Cardiac muscle cell (in vitro differentiated cells and primary cell): Measurements from ENCODE around the gene ITPKB. TPM values are rescaled to one million over a fixed set of nuclear protein-coding genes. Genes with fewer than 3 reads are reported as not detected.

Experiments
- DNase-seq, 2 donors: peaks; one replicate each; pipeline versions ENCODE4 v3.0.0 to v3.0.0-alpha.2; 2010 to 2017; ENCODE audit warnings: low read depth in 1 of 2, low spot score in 1 of 2
- H3K27ac ChIP-seq: fragments of 200-600 bp; sonication (generic); 2 replicates; pipeline ENCODE4 v1.5.1; 2016
- H3K27me3 ChIP-seq: fragments of 200-600 bp; sonication (generic); 2 replicates; pipeline ENCODE4 v1.6.0; 2016; ENCODE audit warnings: control low read depth
- H3K36me3 ChIP-seq: fragments of 200-600 bp; sonication (generic); 2 replicates; pipeline ENCODE4 v1.5.1; 2016; ENCODE audit warnings: control low read depth
- H3K4me1 ChIP-seq: fragments of 200-600 bp; sonication (generic); 2 replicates; pipeline ENCODE4 v1.8.1; 2017; ENCODE audit warnings: low read depth, mild to moderate bottlenecking, mixed run types
- H3K4me3 ChIP-seq: fragments of 200-600 bp; sonication (generic); 2 replicates; pipeline ENCODE4 v1.5.1; 2016; ENCODE audit warnings: mild to moderate bottlenecking
- H3K9me3 ChIP-seq: fragments of 200-600 bp; sonication (generic); 2 replicates; pipeline ENCODE4 v1.5.1; 2017; ENCODE audit warnings: low read depth, mild to moderate bottlenecking, control low read depth
- polyA plus RNA-seq: library from polyadenylated mRNA; unstranded; fragments of >200 nt; fragmentation: Nextera tagmentation; extraction: Ambion mirVana; gene quantifications from 2 replicates; pipeline ENCODE4 v1.2.1, GENCODE V29; 2016
- total RNA-seq: library from RNA; depleted of rRNA; stranded (reverse); fragments of >200 nt; gene quantifications from 2 replicates; pipeline ENCODE4 v1.2.3, GENCODE V29; 2016
- TF ChIP-seq, protein P1 (sequence below): IDR thresholded peaks from 2 replicates; pipeline ENCODE4 v1.5.1; 2012; ENCODE audit warnings: low read depth, mild to moderate bottlenecking, low read length

ITPKB gene
- total and polyA plus RNA-seq, 2 experiments from 2014 or later = 3.8 to 12.0 TPM

DNA sequence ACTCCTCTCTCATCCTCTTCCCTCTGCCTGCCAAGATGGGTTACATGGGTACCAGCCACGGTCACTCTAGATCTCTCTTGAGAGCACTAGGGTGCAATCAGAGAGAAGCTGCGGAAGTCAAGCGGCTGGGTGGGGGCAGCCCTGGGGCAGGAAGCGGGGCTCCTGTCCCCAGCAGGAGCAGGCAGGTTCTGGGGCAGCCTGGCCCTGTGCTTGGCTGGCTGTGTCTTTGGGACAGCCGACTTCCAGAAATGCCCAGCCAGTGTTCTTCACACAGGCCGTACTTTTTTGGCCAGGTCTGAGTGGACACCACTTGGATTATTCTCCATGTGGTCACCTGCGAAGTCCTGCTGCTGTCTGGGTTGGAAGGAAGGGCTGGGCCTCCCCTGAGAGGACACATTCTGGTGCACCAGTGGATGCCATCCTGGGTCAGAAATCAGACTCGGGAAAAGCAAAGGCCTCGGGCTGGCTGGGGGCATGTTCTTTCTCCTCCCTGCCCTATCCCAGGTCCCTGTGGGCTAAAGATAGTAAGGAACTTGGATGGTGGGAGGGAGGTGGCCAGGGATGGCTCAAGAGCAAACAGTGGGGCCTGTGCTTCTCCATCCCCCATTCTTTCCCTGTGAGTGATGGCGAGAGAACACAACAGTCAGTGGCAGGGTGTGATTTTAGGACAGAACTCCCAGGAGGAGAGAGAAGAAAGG lies 93.7 kb downstream of the ITPKB start:
- H3K27me3 ChIP-seq = no peaks in the 10 kb centered on the region
- DNase-seq = no peak
- peaks cover 22% of the 10 kb centered on the region for H3K4me1 ChIP-seq
- no peaks in the 10 kb centered on the region for H3K9me3 ChIP-seq
- no peak overlapping the region for H3K4me3 ChIP-seq
- H3K36me3 ChIP-seq = no peaks in the 10 kb centered on the region
- no peak overlapping the region for H3K27ac ChIP-seq
- TF ChIP-seq, protein P1, sequence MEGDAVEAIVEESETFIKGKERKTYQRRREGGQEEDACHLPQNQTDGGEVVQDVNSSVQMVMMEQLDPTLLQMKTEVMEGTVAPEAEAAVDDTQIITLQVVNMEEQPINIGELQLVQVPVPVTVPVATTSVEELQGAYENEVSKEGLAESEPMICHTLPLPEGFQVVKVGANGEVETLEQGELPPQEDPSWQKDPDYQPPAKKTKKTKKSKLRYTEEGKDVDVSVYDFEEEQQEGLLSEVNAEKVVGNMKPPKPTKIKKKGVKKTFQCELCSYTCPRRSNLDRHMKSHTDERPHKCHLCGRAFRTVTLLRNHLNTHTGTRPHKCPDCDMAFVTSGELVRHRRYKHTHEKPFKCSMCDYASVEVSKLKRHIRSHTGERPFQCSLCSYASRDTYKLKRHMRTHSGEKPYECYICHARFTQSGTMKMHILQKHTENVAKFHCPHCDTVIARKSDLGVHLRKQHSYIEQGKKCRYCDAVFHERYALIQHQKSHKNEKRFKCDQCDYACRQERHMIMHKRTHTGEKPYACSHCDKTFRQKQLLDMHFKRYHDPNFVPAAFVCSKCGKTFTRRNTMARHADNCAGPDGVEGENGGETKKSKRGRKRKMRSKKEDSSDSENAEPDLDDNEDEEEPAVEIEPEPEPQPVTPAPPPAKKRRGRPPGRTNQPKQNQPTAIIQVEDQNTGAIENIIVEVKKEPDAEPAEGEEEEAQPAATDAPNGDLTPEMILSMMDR = no peak

DNA sequence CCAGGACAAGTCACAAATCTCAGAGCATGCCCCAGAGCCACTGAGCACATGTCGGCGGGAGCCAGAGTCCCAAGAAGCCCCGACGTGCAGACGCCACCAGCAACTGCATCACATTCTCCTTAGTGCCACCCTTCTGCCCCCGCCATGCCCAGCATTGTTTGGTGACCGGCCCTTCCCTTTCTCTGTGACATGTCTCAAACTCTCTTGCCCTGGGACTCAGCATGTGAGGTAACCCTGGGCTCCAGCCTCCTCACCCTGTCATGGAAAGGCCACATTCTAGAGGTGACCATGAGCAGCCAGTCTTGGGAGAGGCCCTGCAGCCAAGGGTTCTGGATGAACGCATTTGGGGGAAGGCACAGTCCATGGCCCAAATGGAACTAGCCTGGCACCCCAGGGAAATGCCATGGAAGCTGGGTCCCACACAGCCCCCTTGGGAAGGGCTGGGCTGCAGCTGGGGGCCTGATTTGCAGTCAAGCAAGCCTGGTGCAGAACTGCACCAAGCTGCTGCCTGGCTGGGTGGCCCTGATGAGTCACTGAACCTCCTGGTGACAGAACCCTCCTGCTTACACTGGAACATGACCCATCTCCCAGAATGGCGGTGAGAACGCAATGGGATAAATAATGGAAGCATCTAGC lies 94.4 kb downstream of the ITPKB start:
- Histone ChIP-seq H3K36me3 (no peaks in the 10 kb centered on the region), H3K9me3 (no peaks in the 10 kb centered on the region), H3K4me1 (peaks cover 14% of the 10 kb centered on the region), H3K27me3 (no peaks in the 10 kb centered on the region), H3K27ac (no peak overlapping the region), H3K4me3 (no peak overlapping the region)
- TF ChIP-seq, protein P1 = no peak
- no peak for DNase-seq

DNA sequence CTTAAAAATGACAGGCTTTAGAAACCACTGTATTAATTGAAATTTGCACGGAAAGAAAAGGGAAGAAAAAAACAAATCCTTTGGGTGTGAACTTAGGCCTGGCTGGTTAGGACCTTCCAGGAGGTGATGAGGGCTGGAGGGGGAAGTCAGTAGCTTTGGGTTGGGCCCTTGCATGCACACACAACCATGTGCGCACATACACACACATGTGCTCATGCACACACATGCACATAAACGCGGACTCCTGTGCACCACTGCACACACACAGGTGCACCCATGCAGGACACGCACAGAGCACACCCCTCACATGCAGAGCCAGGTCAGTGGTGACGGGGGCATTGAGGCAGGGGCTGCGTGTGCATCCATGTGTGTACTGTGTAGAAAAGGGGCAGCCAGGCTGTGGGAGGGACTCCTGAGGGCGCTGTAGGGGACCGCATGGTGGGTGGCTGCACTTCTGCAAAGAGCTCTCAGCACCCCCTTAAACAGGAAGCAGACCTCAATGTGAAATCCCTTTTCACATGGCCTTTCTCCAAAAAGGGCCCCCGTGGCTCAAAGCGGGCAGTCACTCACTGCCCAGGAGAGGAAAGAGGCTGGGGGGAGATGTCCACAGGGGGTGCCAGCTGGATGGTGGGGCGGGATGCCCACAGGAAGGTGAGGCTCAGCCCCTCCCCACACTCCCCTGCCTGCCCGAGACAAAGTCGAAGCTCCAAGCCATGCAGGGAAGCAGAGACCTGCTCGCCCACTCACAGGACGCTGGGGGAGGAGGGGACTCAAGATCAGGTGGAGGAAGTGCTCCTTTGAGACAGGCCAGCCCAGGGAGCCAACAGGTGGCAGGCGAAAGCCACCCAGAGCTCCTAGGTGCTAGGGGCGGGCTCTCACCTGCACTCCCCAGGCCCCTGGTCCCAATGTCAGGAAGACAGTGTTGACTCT lies 95.2 kb downstream of the ITPKB start:
- H3K36me3 ChIP-seq = no peaks in the 10 kb centered on the region
- H3K27ac ChIP-seq = no peak overlapping the region
- H3K27me3 ChIP-seq = no peaks in the 10 kb centered on the region
- no peak for DNase-seq
- H3K4me3 ChIP-seq = no peak overlapping the region
- peaks cover 13% of the 10 kb centered on the region for H3K4me1 ChIP-seq
- no peaks in the 10 kb centered on the region for H3K9me3 ChIP-seq
- TF ChIP-seq, protein P1 = no peak

DNA sequence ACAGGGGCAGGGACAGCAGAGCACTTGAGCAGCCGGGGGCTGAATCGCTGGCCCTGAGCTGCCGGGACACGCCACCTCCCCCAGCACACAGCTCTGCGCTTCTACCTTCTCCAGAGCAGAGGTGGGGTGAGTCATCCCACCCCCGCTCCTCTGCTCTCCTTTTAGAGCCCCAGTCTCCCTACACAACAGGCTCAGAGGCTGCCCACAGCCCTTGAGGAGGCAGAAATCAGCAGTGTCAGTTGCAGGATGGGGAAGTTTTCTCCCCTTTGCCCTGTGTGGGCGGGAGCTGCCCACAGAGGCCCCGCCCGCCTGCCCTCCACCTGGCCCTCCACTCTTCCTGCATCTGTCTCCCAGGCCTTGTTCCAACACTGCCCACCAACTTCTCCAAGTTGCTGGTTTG lies 95.9 kb downstream of the ITPKB start:
- peaks cover 13% of the 10 kb centered on the region for H3K4me1 ChIP-seq
- no peak overlapping the region for H3K27ac ChIP-seq
- no peaks in the 10 kb centered on the region for H3K9me3 ChIP-seq
- DNase-seq = peak in 1 of 2 donors; percentile 55
- no peaks in the 10 kb centered on the region for H3K27me3 ChIP-seq
- no peak overlapping the region for H3K4me3 ChIP-seq
- TF ChIP-seq, protein P1 = no peak
- H3K36me3 ChIP-seq = no peaks in the 10 kb centered on the region

DNA sequence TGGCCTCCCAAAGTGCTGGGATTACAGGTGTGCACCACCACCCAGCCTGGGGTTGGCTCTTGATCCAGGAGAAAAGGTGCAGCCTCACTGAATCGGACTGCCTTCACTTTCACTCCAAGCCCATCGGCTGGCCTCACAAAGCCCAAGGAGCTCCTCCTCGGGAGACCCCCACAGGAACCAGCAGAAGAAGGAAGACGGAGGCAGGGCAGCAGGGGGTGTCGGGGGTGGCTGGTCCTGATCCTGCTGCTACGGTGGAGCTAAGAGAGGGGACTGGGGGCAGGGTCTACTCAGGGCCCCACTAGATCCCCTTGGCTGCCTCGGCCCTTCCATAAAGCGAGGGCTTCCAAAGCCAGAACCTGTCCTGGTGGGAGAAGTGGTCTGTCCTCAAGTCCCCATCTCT lies 96.7 kb downstream of the ITPKB start:
- H3K9me3 ChIP-seq = no peaks in the 10 kb centered on the region
- DNase-seq = no peak

More for the DNA sequence above, 96.7 kb downstream of the ITPKB start:
- Histone ChIP-seq H3K36me3 (no peaks in the 10 kb centered on the region), H3K4me3 (no peak overlapping the region), H3K27me3 (no peaks in the 10 kb centered on the region), H3K4me1 (peaks cover 13% of the 10 kb centered on the region), H3K27ac (no peak overlapping the region)
- TF ChIP-seq, protein P1 = no peak
